ENCODE results near the gene ACOT7. TPM values are rescaled to one million over a fixed set of nuclear protein-coding genes. Genes with fewer than 3 reads are reported as not detected.

The ACOT7 gene
- total RNA-seq, 1 donor from 2014 or later, result 48.1 TPM

GRCh38 chr1:6420454-6421042 lies 27.0 kb upstream of the ACOT7 start:
- Mint-ChIP-seq H3K4me1 (ENCODE audit: low read depth) (peaks cover 22% of the 10 kb centered on the region), H3K9me3 (ENCODE audit: low read depth) (no peaks in the 10 kb centered on the region), H3K27me3 (ENCODE audit: low read depth) (peaks cover 47% of the 10 kb centered on the region), H3K36me3 (ENCODE audit: low read depth) (no peaks in the 10 kb centered on the region), H3K27ac (ENCODE audit: unreplicated experiment) (no peak overlapping the region), H3K4me3 (ENCODE audit: unreplicated experiment) (no peak overlapping the region)
- peak; percentile 87 for DNase-seq (ENCODE audit: low spot score)
- no peak for TF ChIP-seq CTCF (IDR thresholded peaks at IDR 0.05)

- Mint-ChIP-seq H3K9me3 (ENCODE audit: low read depth) (no peaks in the 10 kb centered on the region), H3K27ac (ENCODE audit: unreplicated experiment) (no peak within 1 kb of the TSS), H3K4me3 (ENCODE audit: unreplicated experiment) (no peak within 1 kb of the TSS), H3K4me1 (ENCODE audit: low read depth) (peaks cover 26% of the 10 kb centered on the region), H3K36me3 (ENCODE audit: low read depth) (no peaks in the 10 kb centered on the region), H3K27me3 (ENCODE audit: low read depth) (peaks cover 49% of the 10 kb centered on the region)
- peak; percentile 77 for DNase-seq (ENCODE audit: low spot score)
- no peak for TF ChIP-seq CTCF (IDR thresholded peaks at IDR 0.05)
Measured at GRCh38 chr1:6419804-6420453, 26.4 kb upstream of the ACOT7 start, which contains the start of gene HES2. Gene HES2, minus strand, starts transcription at chr1:6419919. Its CDS starts 99 bp downstream, at chr1:6419820.

GRCh38 chr1:6419397-6419803 lies 25.8 kb upstream of the ACOT7 start:
- Mint-ChIP-seq H3K4me3 (ENCODE audit: unreplicated experiment) (no peak overlapping the region), H3K36me3 (ENCODE audit: low read depth) (no peaks in the 10 kb centered on the region)

GRCh38 chr1:6418668-6419396 lies 25.3 kb upstream of the ACOT7 start:
- no peak overlapping the region for H3K4me3 Mint-ChIP-seq (ENCODE audit: unreplicated experiment)

More at GRCh38 chr1:6419397-6419803, 25.8 kb upstream of the ACOT7 start:
- Mint-ChIP-seq H3K4me1 (ENCODE audit: low read depth) (peaks cover 30% of the 10 kb centered on the region), H3K9me3 (ENCODE audit: low read depth) (no peaks in the 10 kb centered on the region), H3K27me3 (ENCODE audit: low read depth) (peaks cover 54% of the 10 kb centered on the region), H3K27ac (ENCODE audit: unreplicated experiment) (no peak overlapping the region)
- DNase-seq (ENCODE audit: low spot score), result no peak
- no peak for TF ChIP-seq CTCF (IDR thresholded peaks at IDR 0.05)

More at GRCh38 chr1:6418668-6419396, 25.3 kb upstream of the ACOT7 start:
- Mint-ChIP-seq H3K4me1 (ENCODE audit: low read depth) (peaks cover 27% of the 10 kb centered on the region), H3K36me3 (ENCODE audit: low read depth) (no peaks in the 10 kb centered on the region), H3K27me3 (ENCODE audit: low read depth) (peaks cover 51% of the 10 kb centered on the region), H3K9me3 (ENCODE audit: low read depth) (no peaks in the 10 kb centered on the region), H3K27ac (ENCODE audit: unreplicated experiment) (no peak overlapping the region)
- DNase-seq (ENCODE audit: low spot score), result peak; percentile 77
- TF ChIP-seq CTCF (IDR thresholded peaks at IDR 0.05), result no peak
